ENCODE data around the gene CNN2.
"Not testable (repeated sequence)": the region's sequence is repeated elsewhere in the genome, so short reads cannot be mapped to it uniquely, and the experiment has no call there.

Gene CNN2

DNA sequence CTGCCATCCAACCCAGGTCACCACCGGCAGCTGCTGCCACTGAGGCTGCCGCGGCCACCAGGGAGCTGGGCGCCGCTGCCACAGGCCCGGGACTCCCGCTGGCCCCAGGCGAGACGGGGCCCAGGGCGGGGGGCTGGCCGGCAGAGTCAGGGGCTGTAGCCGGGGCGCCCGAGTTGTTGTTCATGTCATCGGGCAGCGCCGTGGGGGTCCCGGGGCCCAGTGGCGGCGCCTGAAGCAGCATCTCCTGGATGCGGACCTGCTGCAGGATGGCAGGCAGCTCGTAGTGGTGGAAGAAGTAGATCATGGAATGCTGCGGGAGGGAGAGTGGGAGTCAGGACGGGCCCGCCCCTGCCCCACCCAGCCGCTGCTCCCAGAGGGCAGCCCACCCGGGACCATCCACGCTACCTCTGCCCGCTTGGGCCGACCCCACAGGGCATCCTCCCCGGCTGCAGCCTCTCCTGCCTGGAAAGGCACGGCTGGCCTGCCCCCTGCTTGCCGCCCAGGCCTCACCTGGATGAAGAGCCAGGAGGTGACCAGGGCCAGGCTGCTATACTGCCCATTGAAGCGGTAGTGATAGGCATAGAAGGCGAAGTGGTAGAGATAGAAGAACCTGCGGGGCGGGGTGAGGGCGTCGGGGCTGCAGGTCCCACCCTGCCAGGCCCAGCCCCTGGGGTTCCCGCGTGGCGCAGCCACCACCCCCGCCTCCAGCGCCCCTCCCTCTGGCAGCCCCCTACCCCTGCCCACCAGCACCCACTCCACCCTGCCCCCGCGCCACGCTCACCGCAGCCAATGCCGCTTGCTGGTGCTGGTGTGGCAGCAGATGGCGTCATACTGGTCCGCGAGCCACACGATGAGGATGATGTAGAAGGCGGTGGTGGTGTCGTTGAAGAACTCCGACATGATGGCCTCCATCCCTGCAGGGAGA lies 15.6 kb upstream of the CNN2 start:
- DNase-seq (ENCODE audit: low read depth): no peak

DNA sequence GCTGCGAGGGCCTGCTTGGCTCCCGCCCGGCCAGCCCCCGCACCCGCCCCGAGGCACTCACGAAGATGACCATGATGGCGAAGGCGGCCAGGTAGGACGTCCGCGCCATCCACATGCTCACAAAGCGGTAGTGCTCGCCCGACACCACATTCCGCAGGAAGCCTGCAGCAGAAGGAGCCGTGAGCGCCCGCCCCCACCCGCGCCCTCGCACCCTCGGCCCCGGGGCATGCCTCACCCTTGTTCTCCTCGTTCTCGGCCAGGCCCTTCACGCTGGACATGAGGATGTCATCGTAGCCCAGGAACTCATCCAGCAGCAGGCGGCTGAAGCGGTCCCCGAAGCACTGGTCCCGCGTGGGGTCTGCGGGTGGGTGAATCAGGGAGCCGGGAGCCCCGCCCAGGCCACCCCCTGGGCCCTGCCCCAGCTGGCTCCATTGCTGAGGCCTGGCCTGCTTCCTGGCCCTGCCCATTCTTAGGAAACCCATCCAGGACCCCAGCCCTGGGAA lies 14.5 kb upstream of the CNN2 start:
- no peak for DNase-seq (ENCODE audit: low read depth)

DNA sequence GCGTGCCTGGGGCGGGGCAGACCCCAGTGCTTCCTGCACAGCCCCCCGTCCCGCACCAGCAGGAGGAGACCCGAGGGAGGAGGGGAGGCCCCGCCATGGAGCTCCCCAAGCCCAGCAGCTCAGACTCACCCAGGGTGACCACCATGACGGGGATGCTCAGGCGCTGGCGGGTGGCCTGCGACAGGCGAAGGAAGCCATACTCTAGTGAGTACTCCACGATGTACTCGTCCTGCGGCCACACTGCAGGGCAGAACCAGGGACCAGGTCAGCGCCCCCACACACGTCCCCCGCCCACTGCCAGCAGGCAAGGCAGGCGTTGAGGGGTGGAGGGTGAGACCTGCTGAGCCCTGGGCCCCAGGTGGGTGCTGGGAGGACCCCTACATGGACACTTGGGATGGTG lies 14.1 kb upstream of the CNN2 start:
- no peak for DNase-seq (ENCODE audit: low read depth)

- no peak for DNase-seq (ENCODE audit: low read depth)
Observed at GRCh38 chr19:1013218-1013617, 13.2 kb upstream of the CNN2 start.

DNA sequence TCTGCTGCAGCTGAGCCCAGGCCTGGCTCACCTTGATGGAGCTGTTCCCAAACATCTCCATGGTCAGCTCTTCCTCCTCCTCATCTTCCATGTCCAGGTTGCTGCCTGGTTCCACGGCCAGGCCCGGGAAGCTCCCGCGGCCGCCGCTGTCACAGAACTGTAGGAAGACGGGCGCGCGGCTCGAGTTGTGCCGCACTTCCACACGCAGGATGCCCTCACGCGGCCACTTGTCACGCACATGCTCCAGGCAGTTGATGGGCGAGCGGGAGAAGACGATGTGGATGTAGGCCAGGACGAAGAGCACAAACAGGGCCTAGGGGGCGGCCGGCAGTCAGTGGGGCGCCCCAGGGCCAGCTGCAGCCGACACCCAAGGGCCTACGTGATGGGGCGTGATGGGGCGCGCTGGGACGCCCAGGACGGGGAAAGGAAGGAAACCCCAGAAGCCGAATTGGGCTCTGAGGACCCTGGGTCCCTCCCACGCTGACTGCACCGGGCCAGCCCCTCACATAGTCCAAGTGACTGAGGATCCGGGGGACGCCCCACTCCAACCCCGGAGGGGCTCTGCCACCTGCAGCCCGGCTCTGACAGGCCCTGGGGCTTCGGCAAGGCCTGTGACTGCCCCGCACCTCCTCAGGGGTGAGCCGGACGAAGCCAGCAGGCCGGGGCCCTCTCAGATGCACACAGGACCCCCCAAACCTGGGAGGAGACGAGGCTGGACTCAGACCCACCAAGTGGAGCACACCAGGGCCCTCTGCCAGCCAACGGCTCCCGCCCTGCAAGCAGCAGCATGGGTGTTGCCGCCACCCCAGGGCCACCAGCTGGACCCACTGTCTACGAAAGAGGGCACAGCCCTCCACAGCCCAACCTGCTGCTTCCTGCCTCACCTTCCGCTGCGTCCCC lies 12.0 kb upstream of the CNN2 start:
- no peak for DNase-seq (ENCODE audit: low read depth)

DNA sequence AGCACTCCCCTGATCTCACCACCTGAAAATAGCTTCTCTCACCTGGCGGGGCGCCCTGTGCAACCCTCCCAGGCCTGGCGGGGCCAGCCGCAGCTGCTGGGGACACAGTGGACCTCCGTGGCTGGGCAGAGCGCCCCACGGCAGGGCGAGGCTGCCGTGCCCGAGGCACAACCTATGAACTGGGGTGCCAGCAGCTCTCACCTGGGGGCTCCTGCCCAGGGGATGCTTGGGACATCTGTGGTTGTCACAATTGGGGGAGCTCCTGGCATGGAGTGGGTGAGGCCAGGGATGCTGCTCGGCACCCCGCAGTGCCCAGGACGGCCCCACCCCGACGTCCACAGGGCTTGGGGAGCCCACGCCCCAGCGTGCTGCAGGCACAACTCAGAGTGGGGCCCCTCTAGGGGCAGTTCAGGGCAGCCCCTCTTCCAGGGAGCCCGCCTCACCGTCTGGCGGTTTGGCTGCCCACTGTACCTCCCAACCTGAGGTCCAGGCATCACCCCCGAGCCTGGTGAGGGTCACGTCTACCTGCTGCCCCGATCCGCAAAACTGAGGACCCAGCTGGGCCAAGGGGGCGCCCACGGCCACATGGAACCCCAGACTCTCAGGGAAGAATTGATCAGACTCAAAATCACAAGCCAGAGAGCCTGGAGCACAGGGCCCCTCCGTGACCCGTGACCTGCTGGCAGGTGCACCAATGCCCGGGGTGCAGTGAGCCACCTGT lies 11.2 kb upstream of the CNN2 start:
- no peak for DNase-seq (ENCODE audit: low read depth)

DNA sequence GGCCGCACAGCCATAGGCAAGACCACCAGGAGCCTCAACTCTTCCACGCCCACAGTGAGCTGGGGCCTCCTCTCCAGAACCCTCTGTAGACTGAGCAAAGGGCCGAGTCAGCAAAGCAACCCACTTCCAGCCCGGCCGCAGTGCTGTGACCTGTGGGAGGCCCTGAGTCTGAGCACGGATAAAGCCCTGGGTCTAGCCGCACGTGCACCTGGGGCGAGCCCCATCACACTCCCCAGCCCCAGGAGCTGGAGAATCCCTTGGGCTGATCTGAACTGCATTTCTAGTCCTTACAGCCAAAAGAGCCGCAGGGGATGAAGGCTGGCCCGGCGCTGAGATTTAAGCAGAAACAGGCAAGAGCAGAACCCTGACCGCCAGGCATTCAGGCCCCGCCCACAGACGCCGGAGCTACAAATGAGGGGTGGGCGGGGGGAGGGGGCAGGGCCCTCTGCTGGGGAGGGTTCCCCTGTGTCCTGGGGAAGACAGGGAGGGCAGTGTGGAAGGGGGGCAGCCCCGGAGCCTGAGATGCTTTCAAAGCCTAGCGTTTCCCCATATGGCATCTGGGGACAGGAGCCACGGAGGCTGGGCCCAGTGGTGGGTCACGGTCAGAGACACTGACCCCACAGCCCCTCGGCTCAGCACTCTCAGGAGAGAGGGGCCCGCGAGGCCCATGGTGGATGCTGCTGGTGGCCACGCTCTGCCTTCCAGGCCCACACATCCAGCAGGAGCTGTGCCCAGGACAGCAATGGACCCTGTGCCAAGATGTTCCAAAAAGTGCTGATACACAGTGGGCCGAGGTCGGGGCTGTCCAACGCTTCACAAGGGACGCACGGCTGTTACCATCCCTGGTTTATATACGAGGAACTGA lies 10.4 kb upstream of the CNN2 start:
- DNase-seq (ENCODE audit: low read depth): no peak

DNA sequence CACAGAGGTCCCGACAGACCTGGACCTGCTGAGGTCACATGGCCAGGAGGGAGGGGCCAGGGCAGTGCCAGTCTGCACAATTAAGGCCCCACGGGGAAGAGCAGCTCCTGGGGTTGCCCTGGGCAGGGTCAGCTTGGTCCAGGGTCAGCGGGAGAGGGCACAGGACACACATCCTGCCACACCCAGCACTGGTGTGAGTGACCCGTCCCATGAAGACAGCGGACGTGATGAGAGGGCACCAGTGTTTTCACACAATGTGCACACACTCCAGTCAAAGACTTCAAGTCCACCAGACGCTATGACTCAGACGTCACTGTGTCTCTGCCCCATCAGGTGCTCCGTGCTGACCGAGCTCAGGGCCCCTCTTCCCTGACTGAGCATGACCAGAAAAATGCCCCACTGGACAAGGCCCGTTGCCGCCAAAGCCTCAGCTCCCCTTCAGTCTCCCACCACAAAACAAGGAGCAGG lies 9.7 kb upstream of the CNN2 start:
- peak; percentile 65 for DNase-seq (ENCODE audit: low read depth)

GRCh38 chr19:1017115-1017905 lies 9.1 kb upstream of the CNN2 start:
- DNase-seq (ENCODE audit: low read depth): no peak

GRCh38 chr19:1017906-1018305 lies 8.5 kb upstream of the CNN2 start:
- no peak for DNase-seq (ENCODE audit: low read depth)

GRCh38 chr19:1018393-1018792 lies 8.0 kb upstream of the CNN2 start:
- no peak for DNase-seq (ENCODE audit: low read depth)

DNA sequence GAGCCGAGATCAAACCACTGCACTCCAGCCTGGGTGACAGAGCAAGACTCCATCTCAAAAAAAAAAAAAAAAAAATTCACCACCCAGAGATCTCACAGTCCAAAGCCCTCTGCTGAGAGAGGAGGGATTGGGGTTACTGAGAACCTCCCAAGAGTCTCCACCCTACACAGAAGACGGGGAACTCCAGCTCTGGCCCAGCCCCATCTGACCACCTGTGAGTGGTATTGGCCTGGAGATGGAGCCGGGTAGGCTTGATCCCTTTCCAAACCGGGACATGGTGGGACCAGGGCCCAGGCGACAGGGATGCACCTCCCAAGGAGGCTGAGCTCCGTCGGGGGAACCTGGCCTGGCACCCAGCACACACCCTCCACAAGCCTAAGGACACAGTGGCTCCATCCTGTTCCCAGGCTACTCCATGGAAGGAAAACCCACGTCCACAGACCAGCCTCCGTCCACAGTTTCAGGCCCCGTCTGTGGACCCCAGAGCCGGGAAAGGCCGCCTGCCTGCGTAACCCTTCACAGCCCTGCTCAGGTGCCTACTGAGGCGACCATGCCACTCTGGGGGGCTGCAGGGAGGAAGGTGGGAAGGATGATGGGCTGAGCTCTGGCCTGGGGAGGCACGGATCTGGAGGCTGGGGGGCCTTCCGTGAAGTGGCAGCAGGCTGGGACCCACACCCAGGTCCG lies 7.3 kb upstream of the CNN2 start:
- no peak for DNase-seq (ENCODE audit: low read depth)

- no peak for DNase-seq (ENCODE audit: low read depth)
Observed at GRCh38 chr19:1019616-1019961, 6.8 kb upstream of the CNN2 start.

DNA sequence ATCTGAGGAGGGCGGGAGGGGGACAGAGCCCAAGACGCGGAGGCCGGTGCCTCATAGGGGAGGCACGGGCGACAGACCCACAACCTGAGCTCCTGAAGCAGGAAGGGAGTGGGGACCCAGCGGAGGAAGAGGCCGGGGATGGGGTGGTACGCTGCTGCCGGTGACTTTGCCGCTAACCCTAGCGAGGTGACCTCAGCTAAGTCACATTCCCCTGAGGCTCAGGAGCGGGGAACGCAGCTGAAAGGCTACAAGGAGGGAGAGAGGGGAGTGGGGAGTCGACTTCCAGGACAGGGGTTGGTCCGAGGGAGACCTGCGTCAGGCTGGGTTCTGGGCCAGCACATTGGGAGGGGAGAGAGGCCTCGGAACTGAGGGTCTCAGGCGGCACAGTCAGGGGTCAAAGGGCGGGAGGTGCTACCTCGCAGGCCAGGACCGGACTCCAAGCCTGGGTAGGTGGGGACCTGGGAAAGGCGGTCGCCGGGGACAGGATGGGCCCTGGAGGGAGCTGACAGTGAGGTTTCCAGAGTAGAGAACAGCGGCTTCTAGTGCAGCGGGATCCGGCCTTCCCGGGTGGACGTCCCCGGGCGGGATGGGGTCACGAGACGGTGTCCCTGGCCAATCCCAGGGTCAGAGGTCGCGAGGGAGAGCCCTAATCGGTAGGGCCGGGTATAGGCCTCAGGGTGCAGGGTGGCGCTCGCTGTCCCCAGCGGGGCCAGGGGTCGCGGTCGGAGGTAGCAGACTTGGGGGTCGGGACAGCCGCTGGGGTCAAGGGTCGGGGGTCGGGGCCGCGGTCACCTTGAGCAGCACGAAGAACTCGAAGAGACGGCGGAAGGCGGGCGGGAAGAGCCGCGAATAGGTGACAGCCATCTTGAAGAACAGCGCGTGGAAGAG lies 6.2 kb upstream of the CNN2 start:
- peak; percentile 31 for DNase-seq (ENCODE audit: low read depth)

- peak; percentile 97 for DNase-seq (ENCODE audit: low read depth)
Observed at GRCh38 chr19:1020868-1021425, 5.5 kb upstream of the CNN2 start, which contains the start of gene TMEM259. Gene TMEM259 (minus strand): TSS chr19:1021123. CDS start chr19:1020996, 127 bp downstream.

DNA sequence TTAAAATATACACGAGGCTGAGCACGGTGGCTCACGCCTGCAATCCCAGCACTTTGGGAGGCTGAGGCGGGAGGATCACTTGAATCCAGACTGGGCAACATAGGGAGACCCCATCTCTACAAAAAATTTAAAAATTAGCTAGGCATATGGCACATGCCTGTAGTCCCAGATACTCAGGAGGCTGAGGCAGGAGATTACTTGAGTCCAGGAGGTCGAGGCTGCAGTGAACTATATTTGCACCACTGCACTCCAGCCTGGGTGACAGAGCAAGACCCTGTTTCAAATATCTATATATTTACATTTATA lies 2.6 kb upstream of the CNN2 start:
- DNase-seq (ENCODE audit: low read depth): not testable (repeated sequence)

DNA sequence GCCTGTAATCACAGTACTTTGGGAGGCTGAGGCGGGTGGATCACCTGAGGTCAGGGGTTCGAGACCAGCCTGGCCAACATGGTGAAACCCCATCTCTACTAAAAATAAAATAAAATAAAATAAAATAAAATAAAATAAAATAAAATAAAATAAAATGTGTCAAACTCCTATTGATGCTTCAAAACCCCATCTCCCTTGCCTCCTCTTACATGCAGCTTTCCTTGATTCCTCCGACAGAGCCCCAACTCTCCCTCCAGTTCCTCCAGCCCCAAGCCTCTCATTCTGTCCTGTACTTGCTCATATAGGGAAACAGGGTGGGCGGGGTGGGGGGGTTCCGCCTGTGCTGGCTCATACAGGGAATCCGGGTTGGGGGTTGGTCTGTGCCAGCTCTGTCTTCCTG lies 1.3 kb upstream of the CNN2 start:
- DNase-seq (ENCODE audit: low read depth): not testable (repeated sequence)
